ENCODE measurements around the gene TGFB1I1. TPM values are rescaled to one million over a fixed set of nuclear protein-coding genes. Genes with fewer than 3 reads are reported as not detected.
A peak's percentile ranks its signal among the peaks of the same experiment; 100 is the strongest.

The TGFB1I1 gene
- total RNA-seq, 1 donor from 2014 or later: 32.5 TPM

DNA sequence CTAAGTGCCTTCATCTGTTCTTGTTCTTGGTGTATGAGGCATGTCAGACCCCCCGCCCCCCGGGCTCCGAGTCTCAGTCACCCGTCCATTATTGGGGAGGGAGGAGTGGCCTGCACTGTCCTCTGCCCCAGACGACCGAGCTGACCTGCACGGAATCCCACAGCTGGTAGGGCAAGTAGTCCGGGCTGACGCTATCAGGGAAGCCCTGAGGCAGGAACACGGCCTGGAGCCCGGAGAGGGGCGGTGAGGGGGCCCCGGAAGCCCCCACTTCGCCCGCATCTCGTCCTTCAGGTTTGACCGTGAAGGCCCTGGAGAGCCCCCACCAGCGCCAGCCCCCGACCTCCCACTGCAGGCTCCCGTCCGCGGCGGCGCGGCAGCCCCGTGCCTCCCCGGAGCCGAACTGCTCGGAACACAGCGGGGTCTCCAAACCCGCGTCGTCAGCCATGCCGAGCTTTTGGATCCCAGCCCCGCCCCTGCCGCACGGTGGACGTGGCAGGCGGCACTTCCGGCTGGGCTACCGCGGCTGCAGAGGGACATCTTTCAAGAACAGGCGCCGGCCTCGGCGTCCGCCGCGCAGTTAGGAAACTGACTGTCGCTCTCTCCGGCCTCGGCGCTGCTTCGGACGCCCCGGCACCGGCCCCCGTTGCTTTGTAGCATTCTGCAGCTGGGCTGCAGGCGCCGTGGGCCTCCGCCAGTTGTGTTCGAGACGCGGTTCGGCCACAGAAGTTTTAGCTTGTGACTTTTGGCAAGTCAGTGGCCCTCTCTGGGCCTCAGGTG, 36.2 kb downstream of the TGFB1I1 start, which contains the start of gene RUSF1:
Gene RUSF1 (minus strand): TSS at position 463 of the 777 bp plus-strand sequence. CDS start 18 bp downstream, at position 445.
- Histone ChIP-seq H3K9me3 (no peaks in the 10 kb centered on the region), H3K27me3 (ENCODE audit: low read depth) (no peaks in the 10 kb centered on the region), H3K27ac (peak within 1 kb of the TSS; percentile 96), H3K4me3 (peak within 1 kb of the TSS; percentile 96), H3K36me3 (peaks cover 14% of the 10 kb centered on the region), H3K4me1 (peaks cover 45% of the 10 kb centered on the region)
- DNase-seq (peak; percentile 95), ATAC-seq (peak; percentile 95 to 96)
- intact Hi-C loops (cut with DNase I): no loop called here
- TF ChIP-seq CTCF (IDR thresholded peaks at IDR 0.05): no peak

- Histone ChIP-seq H3K27ac (peak overlapping the region; percentile 96), H3K4me1 (peaks cover 39% of the 10 kb centered on the region), H3K27me3 (ENCODE audit: low read depth) (no peaks in the 10 kb centered on the region), H3K4me3 (peak overlapping the region; percentile 96), H3K9me3 (no peaks in the 10 kb centered on the region), H3K36me3 (peaks cover 14% of the 10 kb centered on the region)
- ATAC-seq (peak in 1 of 2 donors; percentile 10), DNase-seq (no peak)
- TF ChIP-seq CTCF (IDR thresholded peaks at IDR 0.05): no peak
- intact Hi-C loops (cut with DNase I): no loop called here
Observed at GRCh38 chr16:31508706-31509195, 36.8 kb downstream of the TGFB1I1 start.

DNA sequence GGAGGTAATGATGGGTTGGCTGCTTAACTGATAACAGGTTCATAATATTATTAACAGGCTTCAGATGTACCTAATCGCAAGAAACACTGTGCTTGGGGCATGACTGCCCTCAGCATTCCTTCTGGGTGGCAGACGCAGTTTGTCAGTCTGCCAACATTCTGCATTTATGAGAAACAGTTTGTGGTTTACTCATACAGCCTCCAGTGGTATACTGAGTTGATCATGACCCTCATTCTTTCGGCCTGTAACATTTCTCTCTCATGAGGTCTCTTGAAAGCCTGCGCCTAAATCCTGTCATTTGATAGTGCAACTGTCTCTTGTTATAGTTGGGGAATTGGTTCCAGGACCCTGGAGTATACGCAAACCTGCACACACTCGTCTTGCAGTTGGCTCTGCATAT, 41.2 kb downstream of the TGFB1I1 start:
- Histone ChIP-seq H3K4me3 (no peak overlapping the region), H3K27ac (no peak overlapping the region), H3K36me3 (no peaks in the 10 kb centered on the region), H3K4me1 (peaks cover 16% of the 10 kb centered on the region), H3K9me3 (no peaks in the 10 kb centered on the region), H3K27me3 (ENCODE audit: low read depth) (no peaks in the 10 kb centered on the region)
- ATAC-seq: no peak
- DNase-seq: no peak
- TF ChIP-seq CTCF (IDR thresholded peaks at IDR 0.05): no peak
- intact Hi-C loops (cut with DNase I): no loop called here

DNA sequence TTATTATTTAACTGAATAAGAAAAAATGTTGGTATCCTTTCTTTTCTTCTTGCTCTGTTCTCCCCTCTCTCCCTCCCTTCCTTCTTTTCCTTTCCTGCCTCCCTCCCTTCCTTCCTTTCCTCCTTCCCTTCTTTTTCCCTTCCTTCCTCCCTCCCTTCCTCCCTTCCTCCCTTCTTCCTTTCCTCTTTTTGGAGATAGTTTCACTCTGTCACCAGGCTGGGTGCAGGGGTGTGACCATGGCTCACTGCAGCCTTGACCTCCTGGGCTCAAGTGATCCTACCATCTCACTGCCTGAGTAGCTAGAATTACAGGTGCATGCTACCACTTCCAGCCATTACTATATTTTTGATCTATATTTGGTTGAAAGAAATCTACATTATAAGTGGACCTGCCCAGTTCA, 41.9 kb downstream of the TGFB1I1 start:
- no peaks in the 10 kb centered on the region for H3K36me3 ChIP-seq
- H3K4me3 ChIP-seq: no peak overlapping the region
- intact Hi-C loops (cut with DNase I): no loop called here
- H3K27ac ChIP-seq: no peak overlapping the region
- DNase-seq (no peak), ATAC-seq (no peak)
- H3K27me3 ChIP-seq (ENCODE audit: low read depth): no peaks in the 10 kb centered on the region
- peaks cover 14% of the 10 kb centered on the region for H3K4me1 ChIP-seq
- H3K9me3 ChIP-seq: no peaks in the 10 kb centered on the region
- no peak for TF ChIP-seq CTCF (IDR thresholded peaks at IDR 0.05)

GRCh38 chr16:31517800-31518402, 45.9 kb downstream of the TGFB1I1 start:
- no peak overlapping the region for H3K27ac ChIP-seq
- no peaks in the 10 kb centered on the region for H3K4me1 ChIP-seq
- no peaks in the 10 kb centered on the region for H3K36me3 ChIP-seq
- H3K4me3 ChIP-seq: no peak overlapping the region
- H3K27me3 ChIP-seq (ENCODE audit: low read depth): no peaks in the 10 kb centered on the region
- no peak for TF ChIP-seq CTCF (IDR thresholded peaks at IDR 0.05)
- intact Hi-C loops (cut with DNase I): no loop called here
- no peak for ATAC-seq
- H3K9me3 ChIP-seq: no peaks in the 10 kb centered on the region
- DNase-seq: no peak
